NOMO-1 treated with DMSO at 0.1 percent for 48 hours (cell line): Measurements from ENCODE around the gene AASS.
"Not testable (repeated sequence)": the region's sequence is repeated elsewhere in the genome, so short reads cannot be mapped to it uniquely, and the experiment has no call there.

ENCODE experiments used
- DNase-seq: peaks from one replicate; lab custom pipeline; 2025; ENCODE audit not compliant: unreplicated experiment; lab: John Stamatoyannopoulos, UW

AASS gene

GRCh38 chr7:122143751-122144711 is at the start of gene AASS:
TSS of gene AASS (minus strand) at chr7:122144249. CDS start at chr7:122133726, 10,523 bp downstream.
- DNase-seq: no peak

- no peak for DNase-seq
Observed at GRCh38 chr7:122188785-122189184, 44.7 kb upstream of the AASS start.

- no peak for DNase-seq
Observed at GRCh38 chr7:122183106-122183505, 39.1 kb upstream of the AASS start.

- no peak for DNase-seq
Observed at GRCh38 chr7:122182081-122182480, 38.0 kb upstream of the AASS start.

- DNase-seq: not testable (repeated sequence)
Observed at GRCh38 chr7:122172144-122172543, 28.1 kb upstream of the AASS start.

- no peak for DNase-seq
Observed at GRCh38 chr7:122166740-122167139, 22.7 kb upstream of the AASS start.

- DNase-seq: no peak
Observed at GRCh38 chr7:122166275-122166674, 22.2 kb upstream of the AASS start.

GRCh38 chr7:122161628-122162027 is 17.6 kb upstream of the AASS start:
- DNase-seq: no peak

- DNase-seq: no peak
Observed at GRCh38 chr7:122155566-122155965, 11.5 kb upstream of the AASS start.

GRCh38 chr7:122148878-122149277 is 4.8 kb upstream of the AASS start:
- no peak for DNase-seq

GRCh38 chr7:122148081-122148480 is 4.0 kb upstream of the AASS start:
- no peak for DNase-seq

GRCh38 chr7:122145937-122146645 is 2.0 kb upstream of the AASS start:
- DNase-seq: no peak

- DNase-seq: no peak
Observed at GRCh38 chr7:122143376-122143750, 686 bp downstream of the AASS start.

GRCh38 chr7:122140918-122141317 is 3.1 kb downstream of the AASS start:
- no peak for DNase-seq

- DNase-seq: no peak
Observed at GRCh38 chr7:122137251-122138077, 6.6 kb downstream of the AASS start.

GRCh38 chr7:122136639-122137245 is 7.3 kb downstream of the AASS start:
- no peak for DNase-seq

- DNase-seq: no peak
Observed at GRCh38 chr7:122136078-122136477, 8.0 kb downstream of the AASS start.

- DNase-seq: no peak
Observed at GRCh38 chr7:122135275-122135674, 8.8 kb downstream of the AASS start.

- DNase-seq: not testable (repeated sequence)
Observed at GRCh38 chr7:122134793-122135192, 9.3 kb downstream of the AASS start.

- DNase-seq: no peak
Observed at GRCh38 chr7:122133477-122133876, 10.6 kb downstream of the AASS start.

GRCh38 chr7:122132341-122132740 is 11.7 kb downstream of the AASS start:
- no peak for DNase-seq
